ENCODE measurements around the gene KIT.

KIT gene

DNA sequence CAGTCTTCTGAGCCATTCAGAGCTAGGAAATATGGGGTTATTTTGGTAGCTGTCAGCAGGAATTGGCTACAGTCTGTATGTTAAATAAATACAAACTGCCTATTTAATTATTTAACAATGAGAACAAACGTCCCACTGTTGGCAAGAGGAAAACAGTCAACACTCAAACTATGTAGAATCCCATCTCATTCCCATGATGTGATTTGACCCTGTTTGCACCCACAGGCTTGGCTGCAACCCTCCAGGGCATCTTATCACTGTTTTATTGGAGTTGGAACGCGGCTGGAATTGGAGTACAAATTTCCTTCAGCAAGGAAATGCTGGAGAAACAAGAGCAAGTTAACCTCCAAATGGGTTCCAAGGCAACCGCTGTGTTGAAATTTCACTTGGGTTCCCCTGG, 124.0 kb downstream of the KIT start:
- no peaks in the 10 kb centered on the region for H3K4me1 ChIP-seq
- TF ChIP-seq, protein P1, sequence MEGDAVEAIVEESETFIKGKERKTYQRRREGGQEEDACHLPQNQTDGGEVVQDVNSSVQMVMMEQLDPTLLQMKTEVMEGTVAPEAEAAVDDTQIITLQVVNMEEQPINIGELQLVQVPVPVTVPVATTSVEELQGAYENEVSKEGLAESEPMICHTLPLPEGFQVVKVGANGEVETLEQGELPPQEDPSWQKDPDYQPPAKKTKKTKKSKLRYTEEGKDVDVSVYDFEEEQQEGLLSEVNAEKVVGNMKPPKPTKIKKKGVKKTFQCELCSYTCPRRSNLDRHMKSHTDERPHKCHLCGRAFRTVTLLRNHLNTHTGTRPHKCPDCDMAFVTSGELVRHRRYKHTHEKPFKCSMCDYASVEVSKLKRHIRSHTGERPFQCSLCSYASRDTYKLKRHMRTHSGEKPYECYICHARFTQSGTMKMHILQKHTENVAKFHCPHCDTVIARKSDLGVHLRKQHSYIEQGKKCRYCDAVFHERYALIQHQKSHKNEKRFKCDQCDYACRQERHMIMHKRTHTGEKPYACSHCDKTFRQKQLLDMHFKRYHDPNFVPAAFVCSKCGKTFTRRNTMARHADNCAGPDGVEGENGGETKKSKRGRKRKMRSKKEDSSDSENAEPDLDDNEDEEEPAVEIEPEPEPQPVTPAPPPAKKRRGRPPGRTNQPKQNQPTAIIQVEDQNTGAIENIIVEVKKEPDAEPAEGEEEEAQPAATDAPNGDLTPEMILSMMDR (IDR thresholded peaks at IDR 0.05), result no peak
- no peak overlapping the region for H3K4me2 ChIP-seq (ENCODE audit: low read length)
- H3K36me3 ChIP-seq (ENCODE audit: control insufficient read depth, insufficient read depth, low read length), result no peaks in the 10 kb centered on the region
- H3K9ac ChIP-seq, result no peak overlapping the region
- no peaks in the 10 kb centered on the region for H3K9me3 ChIP-seq (ENCODE audit: control insufficient read depth, low read length)
- no peaks in the 10 kb centered on the region for H3K79me2 ChIP-seq
- H3K27me3 ChIP-seq (ENCODE audit: control insufficient read depth, insufficient read depth, low read length), result no peaks in the 10 kb centered on the region
- no peak overlapping the region for H3K27ac ChIP-seq
- no peak overlapping the region for H3K4me3 ChIP-seq (ENCODE audit: low read depth, low read length)
- H2AFZ ChIP-seq, result no peak overlapping the region

- Histone ChIP-seq H3K36me3 (ENCODE audit: control insufficient read depth, insufficient read depth, low read length) (no peaks in the 10 kb centered on the region), H2AFZ (no peak overlapping the region), H3K27ac (no peak overlapping the region), H3K4me1 (no peaks in the 10 kb centered on the region), H3K79me2 (no peaks in the 10 kb centered on the region), H3K4me2 (ENCODE audit: low read length) (no peak overlapping the region), H3K9me3 (ENCODE audit: control insufficient read depth, low read length) (no peaks in the 10 kb centered on the region), H3K4me3 (ENCODE audit: low read depth, low read length) (no peak overlapping the region), H3K27me3 (ENCODE audit: control insufficient read depth, insufficient read depth, low read length) (no peaks in the 10 kb centered on the region), H3K9ac (no peak overlapping the region)
- TF ChIP-seq, protein P1 (IDR thresholded peaks at IDR 0.05), result no peak
Measured at GRCh38 chr4:54783402-54784110, 125.8 kb downstream of the KIT start.

GRCh38 chr4:54784161-54784671, 126.5 kb downstream of the KIT start:
- Histone ChIP-seq H3K4me3 (ENCODE audit: low read depth, low read length) (no peak overlapping the region), H3K4me1 (no peaks in the 10 kb centered on the region), H3K36me3 (ENCODE audit: control insufficient read depth, insufficient read depth, low read length) (no peaks in the 10 kb centered on the region), H2AFZ (no peak overlapping the region), H3K79me2 (no peaks in the 10 kb centered on the region), H3K27ac (no peak overlapping the region), H3K27me3 (ENCODE audit: control insufficient read depth, insufficient read depth, low read length) (no peaks in the 10 kb centered on the region), H3K9me3 (ENCODE audit: control insufficient read depth, low read length) (no peaks in the 10 kb centered on the region), H3K9ac (no peak overlapping the region), H3K4me2 (ENCODE audit: low read length) (no peak overlapping the region)
- TF ChIP-seq, protein P1 (IDR thresholded peaks at IDR 0.05), result no peak

All from parathyroid adenoma (tissue), 2 donors.